PFSK-1 (cell line): ENCODE measurements around the gene PPP2R5C.

Source experiments
- FOXP2 ChIP-seq: optimal IDR thresholded peaks from 2 replicates; pipeline ENCODE3; 2011; ENCODE audit warnings: borderline replicate concordance, control low read depth, inconsistent platforms; ENCODE audit not compliant: insufficient read depth; ENCODE audit errors: extremely low read length, extremely low read depth
- POLR2AphosphoS5 ChIP-seq: IDR thresholded peaks from 2 replicates; pipeline ENCODE4 v1.6.1; 2012; ENCODE audit warnings: low read depth, mild to moderate bottlenecking, control low read depth, low read length, moderate library complexity
- REST ChIP-seq, 2 experiments: IDR thresholded peaks; 2 replicates each; pipeline versions ENCODE4 v1.6.1 to v1.8.0; 2011 to 2012; ENCODE audit warnings: low read depth in 2 of 2, low read length in 2 of 2, control low read depth in 1 of 2, inconsistent platforms in 1 of 2, mild to moderate bottlenecking in 1 of 2, moderate library complexity in 1 of 2; ENCODE audit not compliant: insufficient read depth in 1 of 2
- SIN3A ChIP-seq: IDR thresholded peaks from 2 replicates; pipeline ENCODE4 v1.6.1; 2012; ENCODE audit warnings: mild to moderate bottlenecking, low read length, moderate library complexity, borderline replicate concordance; ENCODE audit not compliant: insufficient read depth
- TAF1 ChIP-seq: IDR thresholded peaks from 2 replicates; pipeline ENCODE4 v1.6.1; 2012; ENCODE audit warnings: low read length, control low read depth, borderline replicate concordance; ENCODE audit not compliant: insufficient read depth

The PPP2R5C gene

GRCh38 chr14:101862177-101862576 is 100.7 kb downstream of the PPP2R5C start:
- TF ChIP-seq POLR2AphosphoS5 (no peak), TAF1 (no peak), FOXP2 (no peak), SIN3A (no peak), REST (IDR thresholded peaks at IDR 0.05; ENCODE audit: insufficient read depth in 1 of 2, low read depth in 2 of 2, low read length in 2 of 2) (no peak)

DNA sequence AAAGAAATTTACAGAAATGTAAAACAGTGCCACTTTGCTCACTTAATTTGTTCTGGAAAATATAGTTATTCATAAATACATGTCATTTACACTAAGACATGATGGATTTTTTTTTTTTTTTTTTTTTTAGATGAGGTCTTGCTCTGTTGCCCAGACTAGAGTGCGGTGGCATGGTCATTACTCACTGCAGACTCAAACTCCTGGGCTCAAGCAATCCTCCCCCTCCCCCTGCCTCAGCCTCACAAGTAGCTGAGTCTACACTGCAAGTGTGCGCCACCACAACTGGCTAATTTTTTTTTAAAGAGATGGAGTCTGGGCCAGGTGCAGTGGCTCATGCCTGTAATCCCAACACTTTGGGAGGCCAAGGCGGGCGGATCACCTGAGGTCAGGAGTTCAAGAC is 101.2 kb downstream of the PPP2R5C start:
- no peak for TF ChIP-seq TAF1
- no peak for TF ChIP-seq REST (IDR thresholded peaks at IDR 0.05; ENCODE audit: insufficient read depth in 1 of 2, low read depth in 2 of 2, low read length in 2 of 2)
- no peak for TF ChIP-seq SIN3A
- TF ChIP-seq FOXP2, result no peak
- no peak for TF ChIP-seq POLR2AphosphoS5

DNA sequence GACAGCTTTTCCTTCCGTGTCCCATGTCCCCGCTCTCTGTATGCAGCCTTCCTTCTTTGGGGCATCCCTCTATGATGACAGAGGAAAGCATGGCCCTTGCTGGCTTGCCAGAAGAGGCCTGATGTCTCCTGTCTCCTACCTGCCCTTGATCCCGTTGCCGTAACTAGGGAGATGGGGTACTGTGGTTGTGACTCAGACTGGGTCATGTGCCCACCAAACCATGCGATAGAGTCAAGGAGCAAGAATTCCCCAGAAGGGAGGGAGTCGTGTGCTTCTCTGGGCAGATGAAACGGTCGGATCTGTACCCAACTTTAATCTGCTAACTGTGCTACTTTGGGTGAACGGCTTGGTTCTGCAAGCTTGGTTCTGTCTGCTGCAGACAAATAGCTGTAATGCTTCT is 103.8 kb downstream of the PPP2R5C start:
- no peak for TF ChIP-seq POLR2AphosphoS5
- TF ChIP-seq TAF1, result no peak
- TF ChIP-seq FOXP2, result no peak
- no peak for TF ChIP-seq SIN3A
- TF ChIP-seq REST (IDR thresholded peaks at IDR 0.05; ENCODE audit: insufficient read depth in 1 of 2, low read depth in 2 of 2, low read length in 2 of 2), result no peak

GRCh38 chr14:101867854-101868253 is 106.3 kb downstream of the PPP2R5C start:
- TF ChIP-seq POLR2AphosphoS5 (no peak), TAF1 (no peak), REST (IDR thresholded peaks at IDR 0.05; ENCODE audit: insufficient read depth in 1 of 2, low read depth in 2 of 2, low read length in 2 of 2) (no peak), SIN3A (no peak), FOXP2 (no peak)

GRCh38 chr14:101869217-101869616 is 107.7 kb downstream of the PPP2R5C start:
- no peak for TF ChIP-seq POLR2AphosphoS5
- TF ChIP-seq TAF1, result no peak
- no peak for TF ChIP-seq REST (IDR thresholded peaks at IDR 0.05; ENCODE audit: insufficient read depth in 1 of 2, low read depth in 2 of 2, low read length in 2 of 2)
- no peak for TF ChIP-seq FOXP2
- no peak for TF ChIP-seq SIN3A
